Naive thymus-derived CD4-positive, alpha-beta T cell (primary cell): ENCODE results near the gene PLGRKT. TPM values are rescaled to one million over a fixed set of nuclear protein-coding genes. Genes with fewer than 3 reads are reported as not detected.
A peak's percentile ranks its signal among the peaks of the same experiment; 100 is the strongest.
"Not testable (repeated sequence)": the region's sequence is repeated elsewhere in the genome, so short reads cannot be mapped to it uniquely, and the experiment has no call there.

ENCODE experiments used
- ATAC-seq: fragments of 150-1000 bp; cut with Tn5 transposase; 2 replicates; pipeline ENCODE4 v1.10.0; 2021; ENCODE audit warnings: mild to moderate bottlenecking, moderate library complexity
- CTCF ChIA-PET: fragments of 350-600 bp; sonication (Branson Sonifier 250); formaldehyde crosslinking; loops from one replicate; lab custom pipeline; 2021; ENCODE audit warnings: antibody characterized with exemption; lab: Charles Lee
- POLR2A ChIA-PET: fragments of 350-600 bp; sonication (Branson Sonifier 250); formaldehyde crosslinking; loops from one replicate; lab custom pipeline; 2021; ENCODE audit warnings: antibody characterized with exemption, inconsistent platforms; lab: Charles Lee
- DNase-seq, 9 donors: peaks; one replicate each; pipeline versions ENCODE4 v3.0.0 to v3.0.0-alpha.2; 2020 to 2022; ENCODE audit warnings: mixed read lengths in 1 of 9
- H3K27ac ChIP-seq: one replicate; pipeline ENCODE4 v1.7.0; 2013; ENCODE audit warnings: mild to moderate bottlenecking, low read depth, low read length, moderate library complexity
- H3K27me3 ChIP-seq, 2 donors: one replicate each; pipeline ENCODE4 v1.7.0; 2013; ENCODE audit warnings: low read length in 2 of 2, mild to moderate bottlenecking in 2 of 2, moderate library complexity in 2 of 2; ENCODE audit not compliant: control insufficient read depth in 2 of 2, insufficient read depth in 2 of 2
- H3K36me3 ChIP-seq, 3 experiments: 1 replicate in 2 of 3; 2 replicates in 1 of 3; pipeline ENCODE4 v1.7.0; 2013; ENCODE audit warnings: low read length in 3 of 3, mild to moderate bottlenecking in 3 of 3, moderate library complexity in 1 of 3; ENCODE audit not compliant: insufficient read depth in 3 of 3, control insufficient read depth in 2 of 3
- H3K4me1 ChIP-seq, 2 donors: one replicate each; pipeline ENCODE4 v1.7.0; 2013; ENCODE audit warnings: low read length in 2 of 2, mild to moderate bottlenecking in 2 of 2, moderate library complexity in 1 of 2; ENCODE audit not compliant: control insufficient read depth in 2 of 2, insufficient read depth in 2 of 2
- H3K4me3 ChIP-seq: 2 replicates; pipeline ENCODE4 v1.7.0; 2013; ENCODE audit warnings: mild to moderate bottlenecking, low read length
- H3K9me3 ChIP-seq, 3 experiments: 1 replicate in 2 of 3; 2 replicates in 1 of 3; pipeline ENCODE4 v1.7.0; 2013; ENCODE audit warnings: low read length in 3 of 3; ENCODE audit not compliant: control insufficient read depth in 2 of 3
- H3K27ac Mint-ChIP-seq, 9 donors: one replicate each; pipeline ENCODE4 v1.8.0; 2020 to 2022; ENCODE audit warnings: mixed read lengths in 9 of 9, mild to moderate bottlenecking in 8 of 9, moderate library complexity in 5 of 9, inconsistent platforms in 2 of 9
- H3K27me3 Mint-ChIP-seq, 5 donors: one replicate each; pipeline ENCODE4 v1.8.0; 2021 to 2022; ENCODE audit warnings: mixed read lengths in 5 of 5, mild to moderate bottlenecking in 1 of 5
- H3K36me3 Mint-ChIP-seq, 5 donors: one replicate each; pipeline ENCODE4 v1.8.0; 2020 to 2022; ENCODE audit warnings: mixed read lengths in 5 of 5, mild to moderate bottlenecking in 3 of 5, inconsistent platforms in 1 of 5
- H3K4me1 Mint-ChIP-seq, 7 donors: one replicate each; pipeline ENCODE4 v1.8.0; 2020 to 2022; ENCODE audit warnings: mixed read lengths in 7 of 7, mild to moderate bottlenecking in 3 of 7, inconsistent platforms in 1 of 7
- H3K4me3 Mint-ChIP-seq, 10 donors: one replicate each; pipeline ENCODE4 v1.8.0; 2020 to 2022; ENCODE audit warnings: mild to moderate bottlenecking in 10 of 10, mixed read lengths in 10 of 10, moderate library complexity in 6 of 10, inconsistent platforms in 2 of 10
- H3K9me3 Mint-ChIP-seq, 11 donors: one replicate each; pipeline ENCODE4 v1.8.0; 2020 to 2022; ENCODE audit warnings: mixed read lengths in 11 of 11, mild to moderate bottlenecking in 4 of 11, inconsistent platforms in 1 of 11, moderate library complexity in 1 of 11
- intact Hi-C, 2 donors: fragments of 100-400 bp; cut with micrococcal nuclease; formaldehyde crosslinking; loops; one replicate each; pipeline ENCODE4 v1.15.1; 2023
- polyA plus RNA-seq, 2 donors: library from polyadenylated mRNA; unstranded; fragments of 300-500 nt; fragmentation: Illumina TruSeq; gene quantifications; one replicate each; pipeline ENCODE4 v1.2.3, GENCODE V29; 2021
- total RNA-seq, 6 experiments: library from RNA in 5 of 6; stranded (reverse) in 5 of 6; gene quantifications; 1 replicate in 5 of 6; 2 replicates in 1 of 6; pipeline ENCODE4 v1.2.3 and lab custom pipeline; 2021 to 2026

Gene PLGRKT
- total and polyA plus RNA-seq, 7 experiments from 2014 or later: 15.8 to 79.6 (median 18.4) TPM

DNA sequence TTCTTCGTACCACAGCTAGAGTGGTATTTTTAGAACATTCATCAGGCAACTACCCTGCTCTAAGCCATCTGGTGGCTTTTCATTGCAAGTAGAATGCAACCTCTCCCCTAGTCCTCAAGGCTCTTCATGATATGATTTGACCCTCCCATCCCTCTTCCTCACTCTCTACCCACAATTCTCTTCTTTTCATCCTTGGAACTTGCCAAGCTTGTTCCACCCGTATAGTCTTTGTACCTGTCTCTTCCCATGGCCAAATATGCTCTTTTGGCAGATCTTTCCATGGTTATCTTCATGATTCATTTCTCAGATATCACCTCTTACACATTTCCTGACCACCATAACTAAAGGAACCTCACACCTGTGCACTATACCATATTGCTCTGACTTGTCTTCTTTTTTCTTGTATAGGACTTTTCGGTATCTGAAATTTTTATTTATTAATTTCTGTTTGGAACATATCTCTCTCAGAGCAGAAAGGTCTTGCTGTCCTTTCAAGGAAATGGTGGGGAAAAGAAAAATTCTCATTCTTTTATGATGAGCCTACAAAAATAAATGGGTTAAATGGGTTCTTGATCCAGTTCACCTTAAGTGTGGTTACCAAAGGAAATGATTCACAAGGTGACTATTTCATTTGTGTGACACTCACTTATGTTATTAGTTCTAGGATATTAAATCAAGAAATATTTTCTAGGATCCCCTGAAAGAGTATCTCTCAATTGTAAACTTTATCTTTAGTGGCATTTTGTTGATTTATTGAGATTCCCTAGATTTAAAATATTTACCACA is 8.9 kb upstream of the PLGRKT start:
- peak overlapping the region in 4 of 9 donors; percentile 35 to 99 (median 80) for H3K27ac Mint-ChIP-seq
- peak overlapping the region in 1 of 10 donors; percentile 53 for H3K4me3 Mint-ChIP-seq

DNA sequence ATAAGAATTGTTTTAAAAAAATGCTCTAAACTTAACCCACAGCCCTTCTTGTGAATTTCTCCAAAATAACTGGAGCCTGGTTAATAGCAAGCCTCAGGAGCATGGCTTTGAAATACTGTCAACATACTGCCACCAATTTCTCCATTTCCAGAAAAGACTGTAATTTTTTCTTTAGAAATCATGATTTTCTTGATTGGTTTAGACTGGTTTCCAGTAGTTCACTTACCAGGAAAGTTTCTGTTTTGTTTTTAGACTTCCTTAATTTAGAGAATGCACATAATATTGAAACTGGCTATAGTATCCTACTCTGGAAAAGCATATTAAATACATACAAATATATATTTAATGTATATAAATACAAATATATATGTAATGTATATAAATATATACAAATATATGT is 8.2 kb upstream of the PLGRKT start:
- Histone ChIP-seq H3K4me1 (peaks cover 0 to 4% of the 10 kb centered on the region in 2 donors), H3K27me3 (no peaks in the 10 kb centered on the region), H3K4me3 (no peak overlapping the region), H3K36me3 (no peaks in the 10 kb centered on the region), H3K9me3 (no peaks in the 10 kb centered on the region), H3K27ac (no peak overlapping the region)
- peaks cover 0 to 6% (median 0%) of the 10 kb centered on the region in 11 donors for H3K9me3 Mint-ChIP-seq
- no peak overlapping the region for H3K27ac Mint-ChIP-seq
- intact Hi-C loops: loop anchor here in 1 of 2 donors (1.0 to 10.0 kb wide), 2 partner anchors 8 to 361 kb away; no protein-coding TSS in a partner anchor
- peaks cover 19 to 54% (median 32%) of the 10 kb centered on the region in 7 donors for H3K4me1 Mint-ChIP-seq
- no peak for DNase-seq
- no peak overlapping the region for H3K4me3 Mint-ChIP-seq
- no peak for ATAC-seq
- POLR2A ChIA-PET: interaction anchor here (0.7 to 1.0 kb wide), 2 partner anchors 9 to 84 kb away, joined by 3 to 5 read pairs; no protein-coding TSS in a partner anchor
- peaks cover 0 to 13% (median 0%) of the 10 kb centered on the region in 5 donors for H3K36me3 Mint-ChIP-seq
- CTCF ChIA-PET: interaction anchor here (0.6 kb wide), 1 partner anchor 259 kb away, joined by 3 read pairs; no protein-coding TSS in a partner anchor
- no peaks in the 10 kb centered on the region for H3K27me3 Mint-ChIP-seq

More for the DNA sequence above, 8.9 kb upstream of the PLGRKT start:
- no peak overlapping the region for H3K4me3 ChIP-seq
- DNase-seq (no peak), ATAC-seq (no peak)
- H3K27me3 Mint-ChIP-seq: no peaks in the 10 kb centered on the region
- peaks cover 0 to 6% (median 0%) of the 10 kb centered on the region in 11 donors for H3K9me3 Mint-ChIP-seq
- no peaks in the 10 kb centered on the region for H3K36me3 ChIP-seq
- peaks cover 0 to 10% of the 10 kb centered on the region in 2 donors for H3K4me1 ChIP-seq
- no peak overlapping the region for H3K27ac ChIP-seq
- ChIA-PET CTCF (interaction anchor here (0.6 kb wide), 1 partner anchor 260 kb away, joined by 3 read pairs; no protein-coding TSS in a partner anchor), POLR2A (interaction anchor here (0.7 to 1.0 kb wide), 2 partner anchors 10 to 83 kb away, joined by 3 to 5 read pairs; no protein-coding TSS in a partner anchor)
- no peaks in the 10 kb centered on the region for H3K27me3 ChIP-seq
- H3K4me1 Mint-ChIP-seq: peaks cover 23 to 54% (median 40%) of the 10 kb centered on the region in 7 donors
- intact Hi-C loops: loop anchor here in 1 of 2 donors (1.0 to 10.0 kb wide), 2 partner anchors 8 to 362 kb away; no protein-coding TSS in a partner anchor
- H3K36me3 Mint-ChIP-seq: peaks cover 0 to 15% (median 0%) of the 10 kb centered on the region in 5 donors
- H3K9me3 ChIP-seq: no peaks in the 10 kb centered on the region

DNA sequence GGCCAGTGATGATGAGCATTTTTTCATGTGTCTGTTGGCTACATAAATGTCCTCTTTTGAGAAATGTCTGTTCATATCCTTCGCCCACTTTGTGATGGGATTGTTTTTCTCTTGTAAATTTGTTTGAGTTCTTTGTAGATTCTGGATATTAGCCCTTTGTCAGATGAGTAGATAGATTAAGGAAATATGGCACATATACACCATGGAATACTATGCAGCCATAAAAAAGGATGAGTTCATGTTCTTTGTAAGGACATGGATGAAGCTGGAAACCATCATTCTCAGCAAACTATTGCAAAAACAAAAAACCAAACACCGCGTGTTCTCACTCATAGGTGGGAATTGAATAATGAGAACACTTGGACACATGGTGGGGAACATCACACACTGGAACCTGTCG is 7.4 kb upstream of the PLGRKT start:
- ATAC-seq, H3K4me3 ChIP-seq, DNase-seq, H3K36me3 ChIP-seq, H3K4me3 Mint-ChIP-seq, CTCF ChIA-PET, H3K27me3 Mint-ChIP-seq, H3K27me3 ChIP-seq, H3K4me1 ChIP-seq, H3K27ac ChIP-seq, POLR2A ChIA-PET, H3K9me3 Mint-ChIP-seq, H3K9me3 ChIP-seq: not testable (repeated sequence)
- peaks cover 0 to 12% (median 0%) of the 10 kb centered on the region in 5 donors for H3K36me3 Mint-ChIP-seq
- intact Hi-C loops: loop anchor here in 1 of 2 donors (10.0 kb wide), 1 partner anchor 360 kb away; no protein-coding TSS in a partner anchor
- H3K4me1 Mint-ChIP-seq: peaks cover 18 to 59% (median 26%) of the 10 kb centered on the region in 7 donors
- peak overlapping the region in 1 of 9 donors; percentile 31 for H3K27ac Mint-ChIP-seq

DNA sequence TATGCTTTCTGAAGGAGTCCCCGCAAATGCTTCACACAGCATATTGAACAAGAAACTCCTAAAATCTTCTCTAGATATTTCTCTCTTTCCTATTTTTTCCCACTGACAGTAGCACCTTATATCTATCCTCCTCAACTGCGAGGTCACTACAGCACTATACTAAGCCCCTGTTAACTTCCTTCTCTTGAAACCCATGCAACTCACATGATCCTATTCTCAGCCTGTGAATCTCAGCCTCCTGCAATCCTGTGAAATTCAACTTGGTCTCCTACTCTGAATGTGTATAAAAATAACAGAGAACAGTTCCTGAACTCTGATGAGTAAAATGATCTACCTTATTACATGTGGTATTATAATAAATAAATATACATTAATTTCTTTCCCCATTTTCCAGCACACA is 6.1 kb upstream of the PLGRKT start:
- ATAC-seq (no peak), DNase-seq (no peak)
- H3K27me3 ChIP-seq: no peaks in the 10 kb centered on the region
- no peaks in the 10 kb centered on the region for H3K9me3 ChIP-seq
- no peak overlapping the region for H3K27ac Mint-ChIP-seq
- H3K4me1 ChIP-seq: peaks cover 0 to under 1% of the 10 kb centered on the region in 2 donors
- peaks cover 0 to 6% (median 0%) of the 10 kb centered on the region in 11 donors for H3K9me3 Mint-ChIP-seq
- POLR2A ChIA-PET: interaction anchor here (0.7 to 1.2 kb wide), 5 partner anchors 42 to 460 kb away, joined by 3 to 6 read pairs (median 3); no protein-coding TSS in a partner anchor
- H3K4me3 ChIP-seq: no peak overlapping the region
- no peaks in the 10 kb centered on the region for H3K27me3 Mint-ChIP-seq
- no peak overlapping the region for H3K27ac ChIP-seq
- H3K4me1 Mint-ChIP-seq: peaks cover 13 to 55% (median 17%) of the 10 kb centered on the region in 7 donors
- intact Hi-C loops: loop anchor here (5.0 to 10.0 kb wide), 2 partner anchors 359 to 1062 kb away; no protein-coding TSS in a partner anchor
- CTCF ChIA-PET: interaction anchor here (0.6 to 2.5 kb wide), 7 partner anchors 11 to 684 kb away, joined by 3 to 15 read pairs (median 4); no protein-coding TSS in a partner anchor
- no peak overlapping the region for H3K4me3 Mint-ChIP-seq
- no peaks in the 10 kb centered on the region for H3K36me3 ChIP-seq
- peaks cover 0 to 11% (median 0%) of the 10 kb centered on the region in 5 donors for H3K36me3 Mint-ChIP-seq

DNA sequence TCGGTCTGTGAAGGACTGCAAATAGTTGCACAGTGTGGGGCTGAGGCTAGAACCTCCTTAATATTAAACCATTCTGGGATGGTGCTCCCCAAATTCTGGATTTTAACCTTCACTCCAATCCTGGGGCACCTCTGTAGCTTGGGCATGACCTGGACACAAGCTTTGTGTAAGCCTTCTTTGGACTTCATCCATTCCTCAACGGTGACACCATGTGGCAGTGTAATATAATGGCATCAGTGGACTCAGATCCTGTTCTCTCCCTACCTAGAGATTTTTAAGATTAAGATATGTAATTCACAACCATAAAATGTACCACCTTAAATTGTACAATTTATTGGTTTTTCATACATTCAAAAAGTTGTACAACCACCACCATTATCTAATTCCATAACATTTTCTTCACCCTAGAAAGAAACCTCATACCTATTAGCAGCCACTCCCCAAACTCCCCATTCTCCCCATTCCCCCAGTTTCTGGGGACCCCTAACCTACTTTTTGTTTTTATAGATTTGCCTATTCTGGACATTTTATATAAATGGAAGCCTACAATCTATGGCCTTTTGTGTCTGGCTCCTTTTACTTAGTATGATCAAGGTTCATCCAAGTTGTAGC is 4.8 kb upstream of the PLGRKT start:
- H3K4me1 ChIP-seq: peaks cover 9 to 10% of the 10 kb centered on the region in 2 donors
- Mint-ChIP-seq H3K27ac (no peak overlapping the region), H3K27me3 (no peaks in the 10 kb centered on the region), H3K4me1 (peaks cover 7 to 53% (median 19%) of the 10 kb centered on the region in 7 donors), H3K4me3 (no peak overlapping the region), H3K36me3 (peaks cover 0 to 9% (median 0%) of the 10 kb centered on the region in 5 donors), H3K9me3 (peaks cover 0 to 6% (median 0%) of the 10 kb centered on the region in 11 donors)
- H3K27me3 ChIP-seq: no peaks in the 10 kb centered on the region
- no peak overlapping the region for H3K4me3 ChIP-seq
- no peaks in the 10 kb centered on the region for H3K36me3 ChIP-seq
- ChIA-PET POLR2A (interaction anchor here (0.6 to 0.8 kb wide), 4 partner anchors 8 to 144 kb away, joined by 3 to 4 read pairs (median 3); partner anchors contain the start of gene CD274), CTCF (interaction anchor here (0.5 to 4.3 kb wide), 10 partner anchors 142 to 1955 kb away, joined by 3 to 21 read pairs (median 3); partner anchors contain the start of gene INSL6)
- no peak for ATAC-seq
- intact Hi-C loops: loop anchor here (1.0 to 10.0 kb wide), 4 partner anchors 256 to 1060 kb away; no protein-coding TSS in a partner anchor
- no peak overlapping the region for H3K27ac ChIP-seq
- no peaks in the 10 kb centered on the region for H3K9me3 ChIP-seq
- DNase-seq: peak in 3 of 9 donors; percentile 18 to 37 (median 23)
